ENCODE measurements around the gene PRKAB2. TPM values are rescaled to one million over a fixed set of nuclear protein-coding genes. Genes with fewer than 3 reads are reported as not detected.

PRKAB2 gene
- total RNA-seq, 1 experiment from 2014 or later: 8.1 TPM

GRCh38 chr1:147209825-147210821, 37.9 kb upstream of the PRKAB2 start:
- DNase-seq: peak in 1 of 2 experiments; percentile 20
- no peaks in the 10 kb centered on the region for H4K20me1 ChIP-seq (ENCODE audit: insufficient read depth)
- no TSS peak for BruUV-seq (replicated peaks)
- H3K4me2 ChIP-seq: no peak overlapping the region
- no peak overlapping the region for H3K4me3 ChIP-seq
- POLR2A ChIA-PET (ENCODE audit: unreplicated experiment): no interaction called here
- TF ChIP-seq EZH2 (IDR thresholded peaks at IDR 0.05; ENCODE audit: low read depth) (no peak), CTCF (conservative IDR thresholded peaks at IDR 0.05) (no peak)
- H2AFZ ChIP-seq: no peak overlapping the region
- intact Hi-C loops (cut with micrococcal nuclease; ENCODE audit: unreplicated experiment): no loop called here
- no peaks in the 10 kb centered on the region for H3K27me3 ChIP-seq (ENCODE audit: insufficient read depth, low read depth)
- H3K4me1 ChIP-seq (replicated peaks; ENCODE audit: insufficient read depth): no peaks in the 10 kb centered on the region
- no peaks in the 10 kb centered on the region for H3K79me2 ChIP-seq (ENCODE audit: low read depth)
- no peak overlapping the region for H3K27ac ChIP-seq
- no peaks in the 10 kb centered on the region for H3K36me3 ChIP-seq (ENCODE audit: low read depth)
- no peaks in the 10 kb centered on the region for H3K9me3 ChIP-seq (ENCODE audit: insufficient read depth, low read depth)
- H3F3A ChIP-seq (ENCODE audit: insufficient read depth, low read depth): no peaks in the 10 kb centered on the region
- H3K9me2 ChIP-seq (ENCODE audit: insufficient read depth): no peaks in the 10 kb centered on the region
- CTCF ChIA-PET: no interaction called here

- CTCF ChIA-PET: no interaction called here
- H3K79me2 ChIP-seq (ENCODE audit: low read depth): no peaks in the 10 kb centered on the region
- no peaks in the 10 kb centered on the region for H3K9me3 ChIP-seq (ENCODE audit: insufficient read depth, low read depth)
- no TSS peak for BruUV-seq (replicated peaks)
- H3K4me1 ChIP-seq (replicated peaks; ENCODE audit: insufficient read depth): no peaks in the 10 kb centered on the region
- intact Hi-C loops (cut with micrococcal nuclease; ENCODE audit: unreplicated experiment): no loop called here
- H3K27me3 ChIP-seq (ENCODE audit: insufficient read depth, low read depth): no peaks in the 10 kb centered on the region
- H3K4me2 ChIP-seq: no peak overlapping the region
- H3F3A ChIP-seq (ENCODE audit: insufficient read depth, low read depth): no peaks in the 10 kb centered on the region
- H4K20me1 ChIP-seq (ENCODE audit: insufficient read depth): no peaks in the 10 kb centered on the region
- H3K4me3 ChIP-seq: no peak overlapping the region
- POLR2A ChIA-PET (ENCODE audit: unreplicated experiment): no interaction called here
- TF ChIP-seq EZH2 (IDR thresholded peaks at IDR 0.05; ENCODE audit: low read depth): no peak
- no peak for TF ChIP-seq CTCF (conservative IDR thresholded peaks at IDR 0.05)
- peak in 1 of 2 experiments; percentile 26 for DNase-seq
- no peak overlapping the region for H2AFZ ChIP-seq
- no peaks in the 10 kb centered on the region for H3K36me3 ChIP-seq (ENCODE audit: low read depth)
- H3K27ac ChIP-seq: no peak overlapping the region
- H3K9me2 ChIP-seq (ENCODE audit: insufficient read depth): no peaks in the 10 kb centered on the region
These were observed 36.3 kb upstream of the PRKAB2 start for GRCh38 chr1:147208619-147209018.

GRCh38 chr1:147207192-147207591, 34.9 kb upstream of the PRKAB2 start:
- POLR2A ChIA-PET (ENCODE audit: unreplicated experiment): no interaction called here
- Histone ChIP-seq H2AFZ (no peak overlapping the region), H3K9me2 (ENCODE audit: insufficient read depth) (no peaks in the 10 kb centered on the region), H3K79me2 (ENCODE audit: low read depth) (no peaks in the 10 kb centered on the region), H3K9me3 (ENCODE audit: insufficient read depth, low read depth) (no peaks in the 10 kb centered on the region), H3K27ac (no peak overlapping the region), H3K4me1 (replicated peaks; ENCODE audit: insufficient read depth) (no peaks in the 10 kb centered on the region), H4K20me1 (ENCODE audit: insufficient read depth) (no peaks in the 10 kb centered on the region), H3K4me2 (no peak overlapping the region), H3K4me3 (no peak overlapping the region), H3K36me3 (ENCODE audit: low read depth) (no peaks in the 10 kb centered on the region), H3F3A (ENCODE audit: insufficient read depth, low read depth) (no peaks in the 10 kb centered on the region), H3K27me3 (ENCODE audit: insufficient read depth, low read depth) (no peaks in the 10 kb centered on the region)
- CTCF ChIA-PET: no interaction called here
- no TSS peak for BruUV-seq (replicated peaks)
- TF ChIP-seq EZH2 (IDR thresholded peaks at IDR 0.05; ENCODE audit: low read depth) (no peak), CTCF (conservative IDR thresholded peaks at IDR 0.05) (no peak)
- intact Hi-C loops (cut with micrococcal nuclease; ENCODE audit: unreplicated experiment): no loop called here
- no peak for DNase-seq

All from PC-9 (cell line).